Activated CD4-positive, alpha-beta T cell treated with anti-CD3 and anti-CD28 coated beads for 1 hour (primary cell): ENCODE data around the gene EHD4.

Source experiments
- DNase-seq: peaks from one replicate; pipeline ENCODE4 v3.0.0-alpha.2; 2020

EHD4 gene

DNA sequence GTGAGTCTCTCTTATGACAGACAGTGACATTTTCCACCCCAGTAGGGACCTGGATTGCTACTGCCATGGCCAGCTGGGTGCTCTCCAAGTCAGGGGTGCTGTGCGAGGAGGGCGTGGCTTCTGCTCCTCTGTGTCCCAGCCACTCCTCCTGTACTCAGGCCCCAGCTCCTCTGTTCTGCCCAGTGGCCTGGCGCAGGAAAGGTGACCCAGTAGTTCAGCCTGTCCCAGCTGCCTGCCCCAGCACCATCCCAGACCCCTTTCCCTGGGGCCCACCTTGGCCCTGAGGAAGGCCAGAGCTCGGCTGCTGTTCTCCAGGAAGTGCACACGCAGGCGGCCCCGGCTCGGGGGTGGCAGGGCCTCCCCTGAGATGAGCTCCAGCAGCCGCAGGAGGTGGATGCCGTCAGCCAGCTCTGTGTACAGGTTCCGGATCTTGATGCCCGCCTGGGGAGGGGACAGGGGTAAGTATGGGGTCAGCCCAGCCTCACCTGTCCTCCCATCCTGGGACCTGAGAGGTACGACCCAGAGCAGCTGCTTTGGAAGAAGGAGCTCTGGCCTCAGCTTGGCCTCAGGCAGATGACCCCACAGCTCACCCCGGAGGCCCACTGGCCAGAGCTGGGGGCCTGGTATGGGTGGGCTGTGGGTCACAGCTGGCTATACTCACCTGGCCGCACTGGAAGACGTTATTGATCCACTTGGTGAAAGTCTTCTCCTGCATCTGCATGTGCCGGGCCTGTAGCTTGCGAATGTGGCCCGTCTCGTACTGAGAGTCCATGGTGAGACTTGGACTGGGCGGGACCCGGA, 79.5 kb downstream of the EHD4 start:
- DNase-seq, result no peak

- DNase-seq, result no peak
Observed at GRCh38 chr15:41891946-41892345, 80.4 kb downstream of the EHD4 start.

GRCh38 chr15:41891226-41891625, 81.1 kb downstream of the EHD4 start:
- no peak for DNase-seq

DNA sequence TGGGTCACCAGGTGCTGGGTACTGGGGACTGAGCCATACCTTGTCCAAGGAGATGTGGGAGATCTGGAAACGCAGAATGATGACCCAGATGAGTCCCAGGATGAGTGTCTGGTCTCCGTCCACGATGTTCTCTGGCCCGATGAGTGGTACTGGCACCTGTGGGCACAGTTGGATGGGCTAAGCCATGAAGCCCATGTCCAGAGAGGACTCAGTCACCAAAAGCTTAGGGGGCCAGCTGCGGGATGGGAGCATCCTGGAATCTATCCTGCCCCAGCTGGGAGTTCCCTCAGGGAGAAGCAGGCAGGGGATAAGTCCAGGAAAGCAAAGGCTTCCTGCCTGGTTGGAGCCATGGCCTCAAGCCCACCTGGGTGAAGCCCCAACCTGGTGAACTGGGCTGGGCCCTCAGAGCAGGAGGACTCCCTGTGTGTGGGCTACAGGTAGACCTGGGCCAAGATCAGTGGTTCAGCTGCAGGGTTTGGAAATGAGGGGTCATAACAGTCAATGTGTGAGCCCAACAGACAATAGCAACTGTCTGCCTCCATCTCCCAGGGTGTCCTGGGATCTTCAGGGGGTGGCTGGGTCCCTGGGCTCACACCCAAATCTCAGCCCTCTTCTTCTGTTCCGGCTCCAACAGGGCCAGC, 82.2 kb downstream of the EHD4 start:
- DNase-seq, result no peak

DNA sequence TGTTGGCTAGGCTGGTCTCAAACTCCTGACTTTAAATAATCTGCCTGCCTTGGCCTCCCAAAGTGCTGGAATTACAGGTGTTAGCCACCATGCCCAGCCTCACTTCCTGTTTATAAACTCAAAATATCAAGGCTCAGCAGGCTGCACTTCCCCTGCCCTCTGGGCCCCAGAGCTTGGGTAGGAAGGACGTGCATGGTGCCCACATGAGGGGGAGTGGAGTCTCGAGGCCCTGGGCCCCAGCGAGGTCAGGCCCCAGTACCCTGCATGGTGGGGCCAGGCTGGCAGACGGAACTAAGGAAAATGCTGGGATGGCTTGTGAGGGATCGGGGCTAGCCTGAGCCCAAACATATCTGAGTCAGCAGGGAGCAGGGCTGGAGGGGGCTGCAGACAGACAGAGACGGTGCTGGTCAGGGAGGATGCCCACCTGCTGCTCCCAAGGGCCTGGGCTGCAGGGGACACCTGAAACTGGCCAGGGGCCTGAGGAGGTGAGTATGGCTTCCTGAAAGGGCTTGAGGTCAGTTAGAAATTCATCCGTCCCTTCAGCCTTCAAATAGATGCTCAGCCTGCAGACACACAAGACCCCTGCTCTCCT, 83.6 kb downstream of the EHD4 start:
- no peak for DNase-seq

- no peak for DNase-seq
Observed at GRCh38 chr15:41887893-41888292, 84.5 kb downstream of the EHD4 start.

DNA sequence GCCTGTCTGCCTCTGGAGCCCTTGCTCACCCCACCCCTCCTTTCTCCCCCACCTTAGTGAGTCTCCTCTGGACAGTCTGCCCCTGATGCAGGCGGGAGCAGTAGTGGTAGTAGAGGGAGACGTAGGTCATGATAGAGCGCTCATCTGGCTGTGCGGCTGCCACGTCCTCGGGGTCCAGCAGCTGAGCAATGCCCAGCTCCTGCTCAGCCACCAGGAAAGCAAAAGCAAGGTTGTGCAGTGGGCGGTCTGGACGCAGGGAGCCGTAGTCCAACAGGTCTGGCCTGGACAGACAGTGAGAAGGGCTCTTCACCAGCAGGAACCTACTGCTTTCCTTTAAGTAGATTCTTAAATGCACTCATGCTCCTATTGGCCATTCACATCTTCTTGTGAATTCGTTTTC, 85.2 kb downstream of the EHD4 start:
- DNase-seq, result no peak

DNA sequence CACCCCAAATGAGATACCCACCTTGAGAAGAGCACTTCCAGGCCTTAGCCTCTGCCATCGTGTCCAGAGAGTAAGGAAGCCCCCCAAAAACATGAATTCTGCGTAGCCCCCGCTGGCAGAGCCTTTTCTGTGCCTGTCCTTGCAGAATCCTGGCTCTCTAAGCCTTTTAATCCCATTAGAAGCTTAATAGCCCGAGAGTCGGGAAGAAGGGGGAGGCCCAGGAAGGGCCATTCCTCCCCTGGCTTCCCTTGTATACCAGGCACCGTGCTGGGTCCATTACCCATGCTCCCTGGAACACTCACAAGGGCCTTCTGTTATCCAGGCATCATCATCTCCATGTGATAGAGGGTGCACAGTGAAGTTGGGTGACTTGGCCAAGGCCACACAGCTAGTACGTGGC, 85.6 kb downstream of the EHD4 start:
- no peak for DNase-seq

GRCh38 chr15:41885841-41886240, 86.5 kb downstream of the EHD4 start:
- no peak for DNase-seq

DNA sequence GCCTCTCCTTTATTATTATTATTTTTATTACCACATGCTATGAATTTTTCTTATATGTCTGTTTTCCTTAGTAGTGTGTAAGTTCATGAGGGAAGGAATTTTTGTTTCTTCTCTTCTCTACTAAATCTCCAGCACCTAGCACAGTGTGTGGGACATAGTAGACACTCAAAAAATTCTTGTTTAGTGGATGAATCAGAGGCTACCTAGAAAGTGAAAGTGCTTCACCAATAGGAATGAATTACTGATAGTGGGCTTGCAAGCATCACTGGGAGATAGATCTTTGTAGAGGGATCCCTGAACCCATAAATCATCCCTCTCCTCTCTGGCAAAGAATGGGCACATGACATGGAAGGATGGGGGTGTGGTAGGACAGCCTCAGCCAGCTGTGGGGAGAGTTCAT, 87.0 kb downstream of the EHD4 start:
- no peak for DNase-seq

DNA sequence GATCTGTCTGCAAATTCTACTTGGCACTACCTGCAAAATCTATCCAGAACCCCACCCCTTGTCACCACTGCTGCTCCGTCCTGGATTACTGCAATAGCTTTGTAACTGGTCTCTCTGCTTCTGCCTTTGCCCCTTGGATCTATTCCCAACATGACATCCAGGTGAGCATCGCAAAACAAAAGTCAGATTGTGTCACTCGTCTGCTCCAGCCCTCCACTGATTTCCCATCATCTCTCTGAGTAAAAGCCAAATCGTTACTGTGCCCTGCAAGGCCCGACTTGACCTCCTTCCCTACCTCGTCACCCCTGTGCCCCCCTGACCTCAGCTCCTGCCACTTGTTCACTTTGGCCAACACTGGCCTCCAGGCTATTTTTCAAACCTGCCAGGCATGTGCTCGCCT, 87.9 kb downstream of the EHD4 start:
- no peak for DNase-seq

DNA sequence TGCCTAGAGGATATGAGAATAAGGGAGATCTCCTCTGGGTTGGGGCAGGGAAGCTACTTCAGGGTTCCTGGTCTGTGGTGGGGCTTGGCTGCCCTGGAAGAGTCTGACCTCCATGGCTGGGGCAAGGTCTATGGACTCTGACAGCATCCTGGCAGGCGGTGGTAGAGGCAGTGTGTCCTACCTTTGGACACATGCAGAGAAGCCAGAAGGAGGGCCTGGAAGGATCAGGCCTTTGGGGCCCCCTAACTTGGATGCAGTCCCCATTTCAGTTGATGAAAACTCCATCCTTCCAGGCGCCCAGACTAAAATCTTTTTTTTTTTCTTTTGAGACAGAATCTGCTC, 88.9 kb downstream of the EHD4 start:
- no peak for DNase-seq

DNA sequence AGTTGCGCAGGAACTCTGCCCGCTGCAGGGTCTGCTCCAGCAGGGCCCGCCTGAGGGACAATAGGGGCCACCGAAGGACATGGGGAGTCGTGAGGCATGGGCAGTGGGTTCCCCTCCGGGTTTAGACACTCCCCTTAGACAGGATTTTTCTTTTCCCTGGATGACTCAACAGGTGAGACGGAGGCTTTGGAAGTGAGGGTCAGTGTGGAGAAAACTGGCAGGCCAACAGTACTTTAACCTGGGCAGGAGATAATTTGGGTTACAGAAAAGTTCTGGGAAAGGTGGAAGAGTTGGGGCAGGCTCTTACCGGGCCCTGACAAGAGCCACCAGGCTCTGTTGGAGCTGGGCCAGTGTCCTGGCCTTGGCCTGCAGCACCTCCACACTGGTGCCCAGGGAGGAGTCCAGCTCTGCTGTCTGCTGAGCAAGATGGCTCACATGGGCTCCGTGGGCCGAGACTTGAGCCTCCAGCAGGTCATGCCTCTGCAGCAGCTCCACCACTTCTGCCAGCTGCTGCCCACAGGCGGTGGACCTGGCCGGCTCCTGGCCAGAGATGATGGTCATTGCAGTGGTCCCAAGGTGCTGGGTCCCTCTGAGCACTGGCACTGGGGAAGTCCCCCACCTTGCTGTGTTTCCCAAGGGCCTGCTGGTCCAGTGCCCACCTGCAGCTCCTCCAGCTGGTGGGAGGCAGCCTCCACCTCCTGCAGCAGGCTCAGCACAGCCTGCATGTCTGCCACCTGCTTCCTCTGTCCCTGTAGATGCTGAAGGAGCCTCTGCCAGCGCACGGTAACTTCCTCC, 89.5 kb downstream of the EHD4 start:
- DNase-seq, result no peak

GRCh38 chr15:41881920-41882688, 90.3 kb downstream of the EHD4 start:
- no peak for DNase-seq

DNA sequence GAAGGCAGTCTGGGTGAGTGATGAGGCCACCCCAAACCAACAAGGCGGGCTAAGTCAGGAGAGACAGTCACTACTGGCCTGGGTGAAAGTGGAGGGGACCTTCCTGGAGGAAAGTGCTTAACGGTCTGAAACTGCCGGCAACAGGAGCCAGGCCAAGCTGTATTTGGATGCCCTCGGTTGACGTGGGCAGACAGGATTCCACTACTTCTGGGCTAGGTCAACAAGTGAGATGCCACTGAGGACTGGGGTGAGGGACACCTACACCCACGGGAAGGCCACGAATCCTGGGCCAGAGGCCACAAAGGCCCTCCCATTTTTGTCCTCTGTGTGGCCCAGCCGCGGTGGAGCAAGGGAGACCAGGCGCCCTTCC, 90.8 kb downstream of the EHD4 start:
- DNase-seq, result no peak

DNA sequence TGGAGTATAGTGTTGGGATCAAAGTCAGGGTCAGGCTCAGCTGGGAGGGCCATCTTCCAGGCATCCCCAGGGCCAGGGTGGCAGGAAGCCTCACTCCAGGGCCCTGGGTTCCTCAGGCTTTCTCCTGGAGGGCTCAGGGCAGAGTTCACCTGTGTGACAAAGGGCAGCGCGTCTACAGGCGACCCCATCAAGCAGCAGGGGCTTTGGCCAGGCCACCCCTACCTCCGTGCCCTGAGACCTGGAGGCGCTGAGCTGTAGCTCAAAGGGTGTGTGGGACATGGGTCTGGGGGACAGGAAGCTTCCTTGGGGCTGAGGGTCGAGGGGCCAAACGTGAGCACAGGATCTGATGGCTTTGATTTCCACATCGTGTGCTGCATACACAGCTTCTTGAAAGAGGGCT, 91.3 kb downstream of the EHD4 start:
- DNase-seq, result no peak

GRCh38 chr15:41880156-41880877, 92.0 kb downstream of the EHD4 start:
- no peak for DNase-seq

DNA sequence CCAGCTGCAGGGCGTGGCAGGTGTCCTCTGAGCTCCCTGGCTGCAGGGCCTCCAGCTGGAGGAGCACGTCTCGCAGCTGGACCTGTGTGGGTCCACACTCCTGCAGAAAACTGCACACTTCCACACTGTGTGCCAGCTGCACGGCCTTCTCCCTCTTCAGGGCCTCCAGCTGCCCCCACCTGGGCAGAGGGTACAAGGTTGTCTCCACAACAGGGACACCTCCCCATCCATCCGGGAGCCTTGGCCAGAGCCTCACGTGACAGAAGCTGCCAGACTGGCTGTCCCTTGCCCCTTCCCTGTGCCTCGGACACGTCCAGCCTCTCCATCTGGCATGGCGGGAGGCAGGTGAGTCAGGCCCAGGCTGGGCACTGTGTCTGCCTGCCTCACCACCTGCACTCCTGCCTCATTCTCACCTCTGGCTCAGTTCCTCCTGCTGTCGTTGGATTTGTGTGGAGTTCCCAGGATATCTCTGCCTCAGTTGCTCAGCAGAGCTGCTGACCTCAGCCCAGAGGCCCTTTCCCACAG, 93.0 kb downstream of the EHD4 start:
- no peak for DNase-seq

DNA sequence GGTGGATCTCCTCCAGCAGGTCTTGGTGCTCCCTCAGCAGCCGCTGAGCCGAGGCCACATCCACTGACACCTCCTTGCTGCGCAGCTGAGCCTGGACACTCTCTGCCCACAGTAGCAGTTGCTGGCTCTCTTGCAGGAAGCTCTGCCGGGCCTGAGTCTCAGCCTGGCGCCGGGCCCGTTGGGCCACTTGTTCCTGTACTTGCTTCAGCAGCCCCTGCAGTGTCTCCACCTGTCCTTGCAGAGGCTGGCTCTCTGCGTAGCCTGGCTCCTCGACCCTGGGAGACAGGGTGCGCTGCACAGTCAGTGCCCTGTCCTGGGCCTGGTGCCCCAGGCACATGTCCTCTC, 94.0 kb downstream of the EHD4 start:
- no peak for DNase-seq

- DNase-seq, result no peak
Observed at GRCh38 chr15:41877631-41878354, 94.6 kb downstream of the EHD4 start.

GRCh38 chr15:41876689-41877088, 95.7 kb downstream of the EHD4 start:
- no peak for DNase-seq
